ENCODE measurements around the gene RNF213.
"Not testable (repeated sequence)": the region's sequence is repeated elsewhere in the genome, so short reads cannot be mapped to it uniquely, and the experiment has no call there.

Gene RNF213

DNA sequence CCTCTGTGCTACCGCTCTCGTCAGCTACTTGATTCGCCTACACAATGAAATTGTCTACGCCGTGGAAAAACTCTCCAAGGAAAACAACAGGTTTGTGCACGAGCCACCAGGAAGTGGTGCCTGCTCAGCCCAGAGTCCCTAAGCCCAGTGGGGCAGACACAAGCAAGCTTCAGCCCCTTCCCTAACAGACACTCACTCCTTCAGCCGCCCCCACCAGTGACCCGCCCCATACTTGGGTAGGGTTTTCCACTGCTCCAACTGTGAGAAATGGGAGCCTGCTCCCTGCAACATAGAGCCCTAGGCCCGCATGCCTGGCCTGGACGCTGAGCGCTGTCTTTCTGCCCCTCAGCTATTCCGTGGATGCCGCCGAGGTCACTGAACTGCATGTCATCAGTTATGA, 125.7 kb downstream of the RNF213 start:
- Mint-ChIP-seq H3K27me3 (no peaks in the 10 kb centered on the region), H3K4me3 (no peak overlapping the region), H3K27ac (no peak overlapping the region), H3K36me3 (no peaks in the 10 kb centered on the region), H3K4me1 (ENCODE audit: low read depth) (peaks cover 5% of the 10 kb centered on the region), H3K9me3 (ENCODE audit: low read depth) (no peaks in the 10 kb centered on the region)

DNA sequence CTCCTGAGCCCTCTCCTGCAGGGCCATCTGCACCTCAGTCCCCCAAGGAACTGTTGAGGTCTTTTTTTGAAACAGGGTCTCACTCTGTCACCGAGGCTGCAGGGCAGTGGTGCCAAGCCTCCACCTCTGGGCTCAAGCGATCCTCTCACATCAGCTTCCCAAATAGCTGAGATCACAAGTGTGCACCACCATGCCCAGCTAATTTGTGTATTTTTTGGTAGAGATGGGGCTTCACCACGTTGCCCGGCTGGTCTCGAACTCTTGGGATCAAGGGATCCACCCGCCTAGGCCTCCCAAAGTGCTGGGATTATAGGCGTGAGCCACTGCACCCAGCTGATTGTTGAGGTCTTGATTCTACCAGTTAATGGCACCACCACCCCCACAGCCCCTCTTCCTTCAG, 126.4 kb downstream of the RNF213 start:
- H3K4me1 Mint-ChIP-seq (ENCODE audit: low read depth), result peaks cover 5% of the 10 kb centered on the region
- H3K4me3 Mint-ChIP-seq, result no peak overlapping the region
- peaks cover 2% of the 10 kb centered on the region for H3K36me3 Mint-ChIP-seq
- H3K27me3 Mint-ChIP-seq, result no peaks in the 10 kb centered on the region
- H3K27ac Mint-ChIP-seq, result no peak overlapping the region
- H3K9me3 Mint-ChIP-seq (ENCODE audit: low read depth), result no peaks in the 10 kb centered on the region

DNA sequence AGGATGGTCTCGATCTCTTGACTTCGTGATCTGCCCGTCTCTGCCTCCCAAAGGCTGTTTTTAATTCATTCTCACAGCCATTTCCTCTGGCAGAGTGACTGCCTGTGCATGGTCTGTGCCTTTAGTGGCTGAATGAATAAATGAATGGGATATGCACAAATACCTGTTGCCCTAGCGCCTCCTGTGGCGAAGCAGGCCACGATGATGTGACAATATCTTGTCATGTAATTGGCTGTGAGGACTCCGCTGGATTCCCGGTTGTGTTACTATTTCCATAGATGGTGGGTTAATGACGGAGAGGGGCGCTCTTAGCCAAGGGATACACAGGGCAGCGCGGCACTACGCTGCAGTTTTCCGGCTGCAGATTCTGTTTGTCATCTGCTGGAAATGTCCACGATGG, 127.5 kb downstream of the RNF213 start:
- Mint-ChIP-seq H3K27ac (no peak overlapping the region), H3K27me3 (no peaks in the 10 kb centered on the region), H3K36me3 (peaks cover 4% of the 10 kb centered on the region), H3K4me3 (no peak overlapping the region), H3K9me3 (ENCODE audit: low read depth) (no peaks in the 10 kb centered on the region), H3K4me1 (ENCODE audit: low read depth) (peaks cover 5% of the 10 kb centered on the region)

DNA sequence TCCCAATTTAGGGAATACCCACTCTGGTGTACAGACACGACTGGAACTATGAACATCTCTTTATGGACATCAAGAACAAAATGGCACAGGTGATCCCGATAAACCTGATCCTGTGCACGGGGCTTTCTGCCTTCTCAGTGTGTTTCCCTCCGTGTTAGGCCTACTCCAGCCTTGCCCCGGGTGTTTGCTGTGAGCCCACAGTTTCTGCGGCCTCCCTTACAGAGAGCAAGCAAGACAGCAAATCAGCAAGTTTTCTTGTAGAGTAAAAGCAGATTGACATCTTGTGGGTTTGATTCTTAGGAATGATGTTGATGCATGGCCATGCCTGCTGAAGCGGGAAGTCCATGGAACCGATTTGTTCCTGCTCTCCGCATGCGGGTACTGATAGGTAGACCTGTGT, 127.9 kb downstream of the RNF213 start:
- H3K4me1 Mint-ChIP-seq (ENCODE audit: low read depth), result peaks cover 3% of the 10 kb centered on the region
- H3K27me3 Mint-ChIP-seq, result no peaks in the 10 kb centered on the region
- no peak overlapping the region for H3K4me3 Mint-ChIP-seq
- peaks cover 4% of the 10 kb centered on the region for H3K36me3 Mint-ChIP-seq
- H3K27ac Mint-ChIP-seq, result no peak overlapping the region
- no peaks in the 10 kb centered on the region for H3K9me3 Mint-ChIP-seq (ENCODE audit: low read depth)

DNA sequence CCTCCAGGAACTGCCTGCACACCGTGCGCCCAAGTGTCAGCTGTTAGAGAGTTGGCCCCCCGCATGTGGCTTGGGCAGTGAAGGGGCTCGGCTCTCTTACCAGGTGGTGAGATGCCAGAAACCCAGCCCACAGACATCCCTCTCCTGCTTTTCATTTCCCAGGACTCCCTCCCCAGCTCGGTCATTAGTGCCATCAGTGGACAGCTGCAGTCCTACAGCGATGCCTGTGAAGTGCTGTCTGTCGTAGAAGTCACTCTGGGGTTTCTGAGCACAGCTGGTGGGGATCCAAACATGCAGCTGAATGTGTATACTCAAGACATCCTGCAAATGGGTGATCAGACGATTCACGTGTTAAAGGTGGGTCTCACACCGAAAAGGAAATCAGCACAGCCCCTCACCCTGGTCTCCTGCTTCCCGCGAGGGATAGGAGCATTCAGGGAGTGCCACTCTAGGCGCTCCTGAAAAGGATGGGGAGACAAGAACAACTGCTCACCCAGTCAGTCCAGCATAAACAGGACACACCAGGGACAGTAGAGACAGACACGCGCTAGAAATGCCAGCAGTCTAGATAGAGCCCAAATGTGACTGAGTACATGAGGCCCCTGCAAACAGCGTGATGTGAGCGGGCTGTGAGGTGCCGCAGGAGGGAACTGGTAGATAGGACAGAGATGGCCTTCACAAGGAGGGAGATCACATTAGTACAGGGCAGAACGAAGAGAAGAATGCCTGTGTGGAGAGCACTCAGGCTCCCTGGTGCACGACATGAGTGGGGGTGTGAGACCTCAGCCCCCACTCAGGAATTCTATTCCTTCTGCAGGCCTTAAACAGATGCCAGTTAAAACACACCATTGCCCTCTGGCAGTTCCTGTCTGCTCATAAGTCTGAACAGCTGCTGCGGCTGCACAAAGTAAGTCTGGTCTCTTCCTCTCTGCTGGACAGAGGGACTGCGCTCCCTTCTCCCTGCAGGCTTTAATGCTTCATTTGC, 128.7 kb downstream of the RNF213 start:
- Mint-ChIP-seq H3K27ac (no peak overlapping the region), H3K4me3 (no peak overlapping the region), H3K27me3 (no peaks in the 10 kb centered on the region)

DNA sequence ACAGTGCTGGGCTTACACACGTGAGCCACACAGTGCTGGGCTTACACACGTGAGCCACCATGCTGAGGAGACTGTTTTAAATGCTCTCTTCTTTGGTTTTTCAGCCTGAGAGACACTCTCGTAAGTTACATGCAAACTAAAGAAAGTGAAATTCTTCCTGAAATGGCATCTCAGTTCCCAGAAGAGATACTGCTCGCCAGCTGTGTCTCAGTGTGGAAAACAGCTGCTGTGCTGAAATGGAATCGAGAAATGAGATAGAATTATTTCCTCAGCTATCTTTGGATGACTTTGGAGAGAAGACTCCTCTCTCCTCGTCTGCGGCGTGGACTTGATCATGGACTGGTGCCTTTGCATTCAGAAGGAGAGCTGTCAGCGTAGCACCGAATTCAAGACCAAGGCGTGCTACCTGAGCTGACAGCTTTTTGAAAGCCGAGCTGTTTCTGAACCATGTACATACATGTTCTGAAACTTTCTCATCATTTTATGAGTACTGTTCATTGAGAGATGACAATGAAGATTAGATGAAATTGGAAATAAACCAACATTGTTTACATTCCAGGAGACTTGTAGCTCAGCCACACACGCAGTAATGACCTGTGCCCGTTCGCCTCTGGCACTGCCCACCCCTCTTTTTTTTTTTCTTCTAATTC, 132.7 kb downstream of the RNF213 start:
- Mint-ChIP-seq H3K27me3 (no peaks in the 10 kb centered on the region), H3K4me3 (no peak overlapping the region), H3K27ac (no peak overlapping the region), H3K4me1 (ENCODE audit: low read depth) (peaks cover 5% of the 10 kb centered on the region), H3K36me3 (peaks cover 4% of the 10 kb centered on the region), H3K9me3 (ENCODE audit: low read depth) (no peaks in the 10 kb centered on the region)

More for the DNA sequence above, 128.7 kb downstream of the RNF213 start:
- H3K36me3 Mint-ChIP-seq, result peaks cover 4% of the 10 kb centered on the region
- no peaks in the 10 kb centered on the region for H3K9me3 Mint-ChIP-seq (ENCODE audit: low read depth)
- no peaks in the 10 kb centered on the region for H3K4me1 Mint-ChIP-seq (ENCODE audit: low read depth)

DNA sequence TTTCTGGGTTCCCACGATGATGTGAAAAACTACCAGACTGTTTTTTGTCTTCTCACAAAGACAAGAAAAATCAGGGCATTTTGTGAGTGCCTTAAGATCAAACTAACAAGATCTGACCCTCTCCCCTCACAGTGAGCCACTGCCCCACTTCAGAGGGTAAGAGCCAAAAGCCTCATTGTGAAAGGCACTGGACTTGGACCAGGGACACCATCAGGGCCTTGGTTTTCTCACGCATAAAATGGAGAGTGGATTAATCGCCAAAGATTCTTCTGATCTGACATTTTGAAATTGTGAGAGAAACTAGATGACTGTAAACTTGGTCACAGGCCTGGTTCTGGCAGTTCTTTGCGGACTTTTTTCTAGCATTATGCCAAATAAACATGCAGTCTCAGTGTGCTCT, 133.3 kb downstream of the RNF213 start:
- no peak overlapping the region for H3K27ac Mint-ChIP-seq
- peaks cover 4% of the 10 kb centered on the region for H3K36me3 Mint-ChIP-seq
- no peaks in the 10 kb centered on the region for H3K27me3 Mint-ChIP-seq
- peaks cover 5% of the 10 kb centered on the region for H3K4me1 Mint-ChIP-seq (ENCODE audit: low read depth)
- no peaks in the 10 kb centered on the region for H3K9me3 Mint-ChIP-seq (ENCODE audit: low read depth)
- H3K4me3 Mint-ChIP-seq, result no peak overlapping the region

DNA sequence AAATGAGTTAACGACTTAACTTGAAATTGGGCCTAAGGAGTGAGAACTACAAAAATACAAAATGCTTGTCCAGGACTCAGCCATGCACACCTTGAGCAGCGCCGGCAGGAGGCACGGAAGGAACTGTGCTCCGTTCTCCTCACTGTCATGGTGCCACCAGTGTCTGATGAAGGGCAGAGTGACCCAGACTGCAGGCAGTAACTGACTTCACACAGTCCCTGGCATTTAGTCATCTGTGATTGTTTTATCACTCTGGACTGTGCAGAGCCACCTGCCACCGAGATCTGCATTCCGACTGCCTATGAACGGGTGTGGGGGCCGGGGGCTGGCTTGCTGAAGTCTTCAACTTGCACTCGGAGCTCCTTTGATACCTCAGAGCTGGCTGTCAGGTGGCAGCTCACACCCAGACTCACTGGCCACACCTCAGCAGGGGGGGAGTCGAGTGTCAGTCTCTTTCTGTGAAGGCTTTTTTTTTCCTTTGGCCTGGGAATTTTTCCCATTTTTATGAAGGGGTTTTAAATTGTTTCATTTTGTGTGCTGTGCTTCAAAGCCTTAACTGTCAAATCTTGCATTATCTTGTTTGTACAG, 134.1 kb downstream of the RNF213 start:
- Mint-ChIP-seq H3K27me3 (no peaks in the 10 kb centered on the region), H3K27ac (peak overlapping the region; percentile 5), H3K36me3 (peaks cover 4% of the 10 kb centered on the region), H3K4me3 (no peak overlapping the region), H3K9me3 (ENCODE audit: low read depth) (no peaks in the 10 kb centered on the region), H3K4me1 (ENCODE audit: low read depth) (peaks cover 5% of the 10 kb centered on the region)

DNA sequence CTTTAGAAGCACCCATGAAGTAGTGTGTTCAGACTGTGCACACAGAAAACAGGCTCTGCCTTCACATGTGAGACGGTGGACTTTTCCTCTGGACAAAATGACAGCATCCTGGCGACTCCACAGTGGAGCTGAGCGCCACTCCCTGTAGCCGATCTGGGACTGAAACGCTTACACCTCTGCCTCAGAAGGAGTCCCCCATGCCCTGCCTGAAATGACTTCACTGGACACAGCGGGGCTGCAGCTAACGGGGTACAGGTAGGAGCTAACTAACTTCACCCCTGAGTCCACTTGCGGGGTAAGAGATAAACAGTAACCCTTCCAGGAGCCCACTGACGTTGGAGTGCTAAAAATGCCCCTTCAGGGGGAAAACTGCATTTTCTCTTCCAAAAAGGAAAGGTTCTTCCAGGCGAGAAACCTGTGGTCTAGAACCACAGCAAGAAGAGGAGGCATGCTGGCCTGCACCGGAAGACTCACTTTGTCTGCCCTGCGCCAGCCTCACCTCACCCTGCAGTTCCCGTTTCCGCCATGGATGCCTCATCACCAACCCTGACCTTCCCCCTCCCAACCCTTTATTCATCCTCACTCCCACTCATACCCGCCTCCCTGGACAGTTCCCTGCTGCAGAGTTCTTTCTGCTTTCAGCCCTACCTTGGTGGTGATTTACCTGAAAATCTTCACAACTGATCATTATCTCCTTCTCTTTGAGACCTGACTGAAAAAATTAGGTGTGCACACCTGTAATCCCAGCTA, 134.9 kb downstream of the RNF213 start:
- Mint-ChIP-seq H3K4me3 (no peak overlapping the region), H3K27me3 (no peaks in the 10 kb centered on the region), H3K27ac (peak overlapping the region; percentile 72), H3K9me3 (ENCODE audit: low read depth) (no peaks in the 10 kb centered on the region), H3K36me3 (peaks cover 4% of the 10 kb centered on the region), H3K4me1 (ENCODE audit: low read depth) (peaks cover 5% of the 10 kb centered on the region)

DNA sequence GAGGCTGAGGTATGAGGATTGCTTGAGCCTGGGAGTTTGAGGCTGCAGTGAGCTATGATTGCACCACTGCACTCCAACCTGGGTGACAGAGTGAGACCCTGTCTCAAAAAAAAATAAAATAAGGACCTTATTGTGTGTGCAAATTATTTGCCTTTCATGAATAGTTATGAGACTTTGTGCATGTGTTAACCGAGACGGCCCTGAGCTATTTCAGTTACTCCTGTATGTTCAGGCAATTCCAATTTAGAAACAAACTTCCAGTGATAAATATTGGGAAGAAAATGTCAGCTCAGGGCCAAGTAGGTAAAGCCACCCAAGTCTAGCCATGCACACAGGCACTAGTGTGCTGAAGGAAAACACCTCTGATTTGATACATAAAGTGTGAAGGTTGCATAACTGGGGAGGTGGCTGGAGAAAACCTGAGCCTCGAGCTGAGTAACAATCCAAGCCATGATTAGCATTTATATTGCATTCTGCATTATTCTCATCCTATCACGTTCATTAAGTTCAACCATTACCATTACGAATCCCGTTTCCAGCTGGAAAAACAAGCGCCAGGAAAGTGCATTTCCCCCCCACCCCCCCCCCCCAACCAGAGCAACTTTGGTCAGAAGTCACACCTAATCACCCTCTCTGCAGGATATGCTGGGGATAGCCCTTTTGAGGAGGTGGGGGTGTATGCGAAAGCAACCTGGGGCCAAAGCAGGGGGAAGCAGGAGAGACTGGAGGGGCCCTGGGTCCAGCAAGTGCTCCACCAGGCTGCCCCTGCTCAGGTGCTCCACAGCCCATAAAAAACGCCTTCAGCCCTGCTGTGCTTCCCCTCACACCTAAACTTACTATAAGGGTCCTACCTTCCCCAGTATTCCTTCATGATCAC, 135.7 kb downstream of the RNF213 start:
- Mint-ChIP-seq H3K4me3 (no peak overlapping the region), H3K9me3 (ENCODE audit: low read depth) (no peaks in the 10 kb centered on the region), H3K36me3 (peaks cover 4% of the 10 kb centered on the region), H3K27me3 (no peaks in the 10 kb centered on the region), H3K4me1 (ENCODE audit: low read depth) (peaks cover 7% of the 10 kb centered on the region), H3K27ac (peak overlapping the region; percentile 90)

DNA sequence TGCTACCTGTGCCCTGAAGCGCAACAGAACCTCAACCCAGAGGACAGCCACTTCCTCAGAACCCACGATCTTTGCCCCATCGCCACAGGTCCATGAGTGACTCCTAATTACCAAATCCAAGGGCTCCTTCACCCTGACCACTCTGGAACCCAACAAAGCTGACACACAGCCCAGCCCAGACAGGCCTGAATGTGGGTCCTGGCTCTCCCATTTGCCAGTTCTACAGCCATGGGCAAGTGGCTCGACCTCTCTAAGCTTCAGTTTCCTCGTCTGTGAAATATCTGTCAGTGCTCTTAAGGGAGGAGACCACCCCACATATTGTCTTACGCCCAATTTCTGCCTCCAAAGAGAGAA, 136.4 kb downstream of the RNF213 start:
- no peaks in the 10 kb centered on the region for H3K27me3 Mint-ChIP-seq
- peak overlapping the region; percentile 90 for H3K27ac Mint-ChIP-seq
- H3K36me3 Mint-ChIP-seq, result peaks cover 2% of the 10 kb centered on the region
- H3K9me3 Mint-ChIP-seq (ENCODE audit: low read depth), result no peaks in the 10 kb centered on the region
- H3K4me1 Mint-ChIP-seq (ENCODE audit: low read depth), result peaks cover 7% of the 10 kb centered on the region
- H3K4me3 Mint-ChIP-seq, result no peak overlapping the region

DNA sequence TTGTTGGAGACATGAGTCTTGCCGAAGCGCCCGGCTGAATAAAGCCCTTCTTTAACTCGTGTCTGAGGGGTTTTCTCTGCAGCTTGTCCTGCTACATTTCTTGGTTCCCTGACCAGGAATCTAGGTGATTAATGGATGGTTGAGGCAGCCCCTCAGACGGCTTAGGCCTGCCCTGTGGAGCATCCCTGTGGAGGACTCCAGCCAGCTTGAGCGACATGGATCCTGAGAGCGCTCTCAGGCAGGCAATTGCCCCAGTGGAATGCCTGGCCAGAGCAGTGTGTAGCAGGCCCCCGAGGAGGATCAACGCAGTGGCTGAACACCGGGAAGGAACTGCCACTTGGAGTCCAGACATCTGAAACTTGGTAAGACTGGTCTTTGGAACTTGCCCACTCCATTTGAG, 137.0 kb downstream of the RNF213 start:
- Mint-ChIP-seq H3K27ac (peak overlapping the region; percentile 90), H3K4me3 (no peak overlapping the region), H3K9me3 (ENCODE audit: low read depth) (no peaks in the 10 kb centered on the region), H3K27me3 (no peaks in the 10 kb centered on the region), H3K4me1 (ENCODE audit: low read depth) (peaks cover 7% of the 10 kb centered on the region), H3K36me3 (no peaks in the 10 kb centered on the region)

DNA sequence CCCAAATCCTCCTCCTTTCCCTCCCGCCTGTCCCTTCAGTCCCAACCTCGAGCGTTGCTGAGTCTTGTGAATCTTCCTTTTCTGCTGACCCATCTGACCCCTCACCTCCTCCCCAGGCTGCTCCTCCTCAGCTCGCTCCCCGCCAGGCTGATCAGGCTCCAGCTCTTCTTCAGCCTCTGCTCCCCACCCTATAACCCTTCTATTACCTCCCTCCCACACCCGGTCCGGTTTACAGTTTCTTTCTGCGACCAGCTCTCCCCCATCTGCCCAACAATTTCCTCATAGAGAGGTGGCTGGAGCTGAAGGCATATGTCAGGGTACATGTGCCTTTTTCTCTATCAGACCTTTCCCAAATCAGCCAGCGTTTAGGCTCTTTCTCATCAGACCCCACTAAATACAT, 140.4 kb downstream of the RNF213 start:
- H3K27me3 Mint-ChIP-seq; H3K27ac Mint-ChIP-seq; H3K4me1 Mint-ChIP-seq (ENCODE audit: low read depth); H3K4me3 Mint-ChIP-seq; H3K36me3 Mint-ChIP-seq; H3K9me3 Mint-ChIP-seq (ENCODE audit: low read depth): not testable (repeated sequence)

DNA sequence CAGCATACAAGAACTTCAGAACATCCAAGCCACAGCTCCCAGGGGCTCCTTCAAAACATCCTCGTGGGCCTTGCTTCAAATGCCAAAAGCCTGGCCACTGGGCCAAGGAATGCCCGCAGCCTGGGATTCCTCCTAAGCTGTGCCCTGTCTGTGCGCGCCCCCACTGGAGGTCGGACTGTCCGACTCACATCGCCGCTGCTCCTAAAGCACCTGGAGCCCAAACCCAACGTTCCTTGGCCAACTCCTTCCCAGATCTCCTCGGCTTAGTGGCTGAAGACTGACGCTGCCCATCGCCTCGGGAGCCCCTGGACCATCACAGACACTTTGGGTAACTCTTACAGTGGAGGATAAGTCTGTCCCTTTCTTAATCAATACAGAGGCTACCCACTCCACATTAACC, 141.4 kb downstream of the RNF213 start:
- not testable (repeated sequence) for H3K9me3 Mint-ChIP-seq (ENCODE audit: low read depth); H3K4me1 Mint-ChIP-seq (ENCODE audit: low read depth); H3K27me3 Mint-ChIP-seq; H3K4me3 Mint-ChIP-seq; H3K36me3 Mint-ChIP-seq; H3K27ac Mint-ChIP-seq
